Measurements from ENCODE around the gene FAM171A1. TPM values are rescaled to one million over a fixed set of nuclear protein-coding genes. Genes with fewer than 3 reads are reported as not detected.

Gene FAM171A1
- total and polyA plus RNA-seq, 2 donors (not counting 1 experiment from before 2014, with no cell fraction given): 0.09 TPM; not detected in 1

- H3K4me1 Mint-ChIP-seq: no peaks in the 10 kb centered on the region
- H3K27ac Mint-ChIP-seq: no peak overlapping the region
- POLR2A ChIA-PET: no interaction called here
- Histone ChIP-seq H3K4me2 (replicated peaks; ENCODE audit: low read depth, low read length, poor library complexity, severe bottlenecking) (no peak overlapping the region), H3K9me3 (ENCODE audit: control extremely low read depth in 1 of 3, control insufficient read depth in 2 of 3, insufficient read depth in 1 of 3, low read length in 2 of 3) (no peaks in the 10 kb centered on the region), H4K20me1 (ENCODE audit: control insufficient read depth, insufficient read depth, low read length, poor library complexity, severe bottlenecking) (no peaks in the 10 kb centered on the region), H3K27ac (ENCODE audit: low read length in 2 of 2) (no peak overlapping the region), H2AFZ (ENCODE audit: insufficient read depth, low read depth, low read length, poor library complexity, severe bottlenecking) (no peak overlapping the region), H3K27me3 (replicated peaks in 1 of 4; ENCODE audit: control extremely low read depth in 1 of 4, control insufficient read depth in 3 of 4, insufficient read depth in 4 of 4, low read length in 3 of 4) (peaks cover 0 to 3% (median 0%) of the 10 kb centered on the region in 4 experiments), H3K4me3 (ENCODE audit: control extremely low read depth in 1 of 5, extremely low read depth in 1 of 5, insufficient read depth in 1 of 5, low read depth in 2 of 5, low read length in 4 of 5) (no peak overlapping the region), H3K9ac (ENCODE audit: low read length) (no peak overlapping the region), H3K79me2 (ENCODE audit: control insufficient read depth, insufficient read depth, low read length) (no peaks in the 10 kb centered on the region), H3K36me3 (replicated peaks in 1 of 2; ENCODE audit: control extremely low read depth in 1 of 2, control insufficient read depth in 1 of 2, extremely low read depth in 1 of 2, insufficient read depth in 2 of 2, low read length in 1 of 2) (no peaks in the 10 kb centered on the region), H3K4me1 (ENCODE audit: control insufficient read depth in 2 of 2, insufficient read depth in 2 of 2, low read length in 2 of 2) (no peaks in the 10 kb centered on the region)
- DNase-seq (no peak), ATAC-seq (ENCODE audit: low read depth) (no peak)
- TF ChIP-seq EZH2 (IDR thresholded peaks at IDR 0.05; ENCODE audit: borderline replicate concordance, insufficient read depth, low read depth, low read length, poor library complexity, severe bottlenecking): no peak
- intact Hi-C loops (cut with micrococcal nuclease): no loop called here
- H3K9me3 Mint-ChIP-seq (ENCODE audit: insufficient read depth): no peaks in the 10 kb centered on the region
- no peak overlapping the region for H3K4me3 Mint-ChIP-seq
- H3K27me3 Mint-ChIP-seq: peaks cover 35% of the 10 kb centered on the region
- CTCF ChIA-PET: no interaction called here
- 84% methylated on average over 3 of the region's 6 CpGs for WGBS (ENCODE audit: insufficient coverage)
Observed at GRCh38 chr10:15296701-15297100, 74.4 kb downstream of the FAM171A1 start.

GRCh38 chr10:15295537-15296325, 75.4 kb downstream of the FAM171A1 start:
- H3K36me3 ChIP-seq (replicated peaks in 1 of 2; ENCODE audit: control extremely low read depth in 1 of 2, control insufficient read depth in 1 of 2, extremely low read depth in 1 of 2, insufficient read depth in 2 of 2, low read length in 1 of 2): no peaks in the 10 kb centered on the region
- H3K27me3 ChIP-seq (replicated peaks in 1 of 4; ENCODE audit: control extremely low read depth in 1 of 4, control insufficient read depth in 3 of 4, insufficient read depth in 4 of 4, low read length in 3 of 4): peaks cover 0 to 3% (median 0%) of the 10 kb centered on the region in 4 experiments
- no peak overlapping the region for H3K4me2 ChIP-seq (replicated peaks; ENCODE audit: low read depth, low read length, poor library complexity, severe bottlenecking)
- no peak for DNase-seq
- no peak for ATAC-seq (ENCODE audit: low read depth)
- H3K27me3 Mint-ChIP-seq: peaks cover 34% of the 10 kb centered on the region
- no peak overlapping the region for H3K4me3 Mint-ChIP-seq
- no peak overlapping the region for H3K4me3 ChIP-seq (ENCODE audit: control extremely low read depth in 1 of 5, extremely low read depth in 1 of 5, insufficient read depth in 1 of 5, low read depth in 2 of 5, low read length in 4 of 5)
- no peaks in the 10 kb centered on the region for H4K20me1 ChIP-seq (ENCODE audit: control insufficient read depth, insufficient read depth, low read length, poor library complexity, severe bottlenecking)
- H3K4me1 Mint-ChIP-seq: no peaks in the 10 kb centered on the region
- H3K27ac Mint-ChIP-seq: no peak overlapping the region
- POLR2A ChIA-PET: no interaction called here
- H3K79me2 ChIP-seq (ENCODE audit: control insufficient read depth, insufficient read depth, low read length): no peaks in the 10 kb centered on the region
- H2AFZ ChIP-seq (ENCODE audit: insufficient read depth, low read depth, low read length, poor library complexity, severe bottlenecking): no peak overlapping the region
- no peaks in the 10 kb centered on the region for H3K9me3 Mint-ChIP-seq (ENCODE audit: insufficient read depth)
- H3K4me1 ChIP-seq (ENCODE audit: control insufficient read depth in 2 of 2, insufficient read depth in 2 of 2, low read length in 2 of 2): no peaks in the 10 kb centered on the region
- H3K9ac ChIP-seq (ENCODE audit: low read length): no peak overlapping the region
- no peak overlapping the region for H3K27ac ChIP-seq (ENCODE audit: low read length in 2 of 2)
- TF ChIP-seq CTCF (IDR thresholded peaks at IDR 0.05): no peak
- TF ChIP-seq EZH2 (IDR thresholded peaks at IDR 0.05; ENCODE audit: borderline replicate concordance, insufficient read depth, low read depth, low read length, poor library complexity, severe bottlenecking): no peak
- intact Hi-C loops (cut with micrococcal nuclease): no loop called here
- WGBS (ENCODE audit: insufficient coverage): no CpG with 5 or more reads among the region's 5 CpGs
- CTCF ChIA-PET: no interaction called here
- no peaks in the 10 kb centered on the region for H3K9me3 ChIP-seq (ENCODE audit: control extremely low read depth in 1 of 3, control insufficient read depth in 2 of 3, insufficient read depth in 1 of 3, low read length in 2 of 3)
